ENCODE results near the gene EXO1. TPM values are rescaled to one million over a fixed set of nuclear protein-coding genes. Genes with fewer than 3 reads are reported as not detected.

EXO1 gene
- polyA plus RNA-seq, 6 donors from 2014 or later: 0.44 to 2.7 (median 0.79) TPM; not detected in 2

GRCh38 chr1:241870746-241871430 is 22.9 kb downstream of the EXO1 start:
- no peak overlapping the region for H3K27ac Mint-ChIP-seq
- no peaks in the 10 kb centered on the region for H3K4me1 Mint-ChIP-seq
- no peak for ATAC-seq (ENCODE audit: low read depth in 2 of 2)
- no peaks in the 10 kb centered on the region for H3K9me3 Mint-ChIP-seq
- H3K36me3 Mint-ChIP-seq: no peaks in the 10 kb centered on the region
- H3K27me3 Mint-ChIP-seq: no peaks in the 10 kb centered on the region
- DNase-seq: no peak
- H3K4me3 Mint-ChIP-seq: peak overlapping the region in 1 of 8 donors; percentile 1

GRCh38 chr1:241881440-241881839 is 33.4 kb downstream of the EXO1 start:
- H3K27me3 Mint-ChIP-seq: no peaks in the 10 kb centered on the region
- peaks cover 0 to 5% (median 0%) of the 10 kb centered on the region in 7 donors for H3K9me3 Mint-ChIP-seq
- H3K4me1 Mint-ChIP-seq: no peaks in the 10 kb centered on the region
- no peak overlapping the region for H3K27ac Mint-ChIP-seq
- no peak for DNase-seq
- no peak for ATAC-seq (ENCODE audit: low read depth in 2 of 2)
- H3K4me3 Mint-ChIP-seq: no peak overlapping the region
- H3K36me3 Mint-ChIP-seq: peaks cover 0 to 4% of the 10 kb centered on the region in 2 donors

GRCh38 chr1:241883159-241883558 is 35.2 kb downstream of the EXO1 start:
- H3K27ac Mint-ChIP-seq: no peak overlapping the region
- no peaks in the 10 kb centered on the region for H3K27me3 Mint-ChIP-seq
- peaks cover 0 to 5% (median 0%) of the 10 kb centered on the region in 7 donors for H3K9me3 Mint-ChIP-seq
- H3K4me1 Mint-ChIP-seq: no peaks in the 10 kb centered on the region
- no peak for DNase-seq
- peaks cover 0 to 4% of the 10 kb centered on the region in 2 donors for H3K36me3 Mint-ChIP-seq
- no peak overlapping the region for H3K4me3 Mint-ChIP-seq
- ATAC-seq (ENCODE audit: low read depth in 2 of 2): no peak

GRCh38 chr1:241888232-241888631 is 40.2 kb downstream of the EXO1 start:
- Mint-ChIP-seq H3K27ac (peak overlapping the region in 1 of 6 donors; percentile 12), H3K36me3 (peaks cover 0 to 4% of the 10 kb centered on the region in 2 donors), H3K4me1 (no peaks in the 10 kb centered on the region), H3K9me3 (peaks cover 0 to 5% (median 0%) of the 10 kb centered on the region in 7 donors), H3K4me3 (no peak overlapping the region), H3K27me3 (no peaks in the 10 kb centered on the region)
- DNase-seq (no peak), ATAC-seq (ENCODE audit: low read depth in 2 of 2) (no peak)

- ATAC-seq (ENCODE audit: low read depth in 2 of 2): no peak
- Mint-ChIP-seq H3K4me3 (no peak overlapping the region), H3K36me3 (no peaks in the 10 kb centered on the region), H3K27me3 (no peaks in the 10 kb centered on the region), H3K27ac (no peak overlapping the region), H3K4me1 (no peaks in the 10 kb centered on the region), H3K9me3 (no peaks in the 10 kb centered on the region)
- no peak for DNase-seq
Observed at GRCh38 chr1:241891296-241891695, 43.3 kb downstream of the EXO1 start.

GRCh38 chr1:241894016-241894415 is 46.0 kb downstream of the EXO1 start:
- DNase-seq (no peak), ATAC-seq (ENCODE audit: low read depth in 2 of 2) (no peak)
- Mint-ChIP-seq H3K4me1 (peaks cover 3 to 6% (median 5%) of the 10 kb centered on the region in 3 donors), H3K4me3 (no peak overlapping the region), H3K27me3 (no peaks in the 10 kb centered on the region), H3K36me3 (no peaks in the 10 kb centered on the region), H3K9me3 (no peaks in the 10 kb centered on the region), H3K27ac (peak overlapping the region in 1 of 6 donors; percentile 56)

GRCh38 chr1:241895013-241895412 is 47.0 kb downstream of the EXO1 start:
- Mint-ChIP-seq H3K36me3 (no peaks in the 10 kb centered on the region), H3K9me3 (no peaks in the 10 kb centered on the region), H3K4me3 (no peak overlapping the region), H3K27me3 (no peaks in the 10 kb centered on the region), H3K27ac (no peak overlapping the region), H3K4me1 (peaks cover 9 to 16% (median 14%) of the 10 kb centered on the region in 3 donors)
- no peak for ATAC-seq (ENCODE audit: low read depth in 2 of 2)
- DNase-seq: no peak

- no peaks in the 10 kb centered on the region for H3K36me3 Mint-ChIP-seq
- no peak for DNase-seq
- H3K4me1 Mint-ChIP-seq: peaks cover 9 to 16% (median 14%) of the 10 kb centered on the region in 3 donors
- H3K9me3 Mint-ChIP-seq: no peaks in the 10 kb centered on the region
- H3K4me3 Mint-ChIP-seq: no peak overlapping the region
- no peak overlapping the region for H3K27ac Mint-ChIP-seq
- no peaks in the 10 kb centered on the region for H3K27me3 Mint-ChIP-seq
- ATAC-seq (ENCODE audit: low read depth in 2 of 2): no peak
Observed at GRCh38 chr1:241896670-241896962, 48.6 kb downstream of the EXO1 start.

GRCh38 chr1:241899210-241899609 is 51.2 kb downstream of the EXO1 start:
- ATAC-seq (ENCODE audit: low read depth in 2 of 2) (peak; percentile 36 to 51), DNase-seq (peak; percentile 3)
- Mint-ChIP-seq H3K4me1 (peaks cover 9 to 16% (median 14%) of the 10 kb centered on the region in 3 donors), H3K4me3 (peak overlapping the region in 3 of 8 donors; percentile 29 to 68 (median 45)), H3K27ac (peak overlapping the region in 5 of 6 donors; percentile 16 to 84 (median 50)), H3K27me3 (no peaks in the 10 kb centered on the region), H3K36me3 (no peaks in the 10 kb centered on the region), H3K9me3 (no peaks in the 10 kb centered on the region)

- ATAC-seq (ENCODE audit: low read depth in 2 of 2): no peak
- no peak for DNase-seq
- peaks cover 9 to 16% (median 14%) of the 10 kb centered on the region in 3 donors for H3K4me1 Mint-ChIP-seq
- H3K27me3 Mint-ChIP-seq: no peaks in the 10 kb centered on the region
- no peak overlapping the region for H3K4me3 Mint-ChIP-seq
- no peak overlapping the region for H3K27ac Mint-ChIP-seq
- H3K36me3 Mint-ChIP-seq: no peaks in the 10 kb centered on the region
- no peaks in the 10 kb centered on the region for H3K9me3 Mint-ChIP-seq
Observed at GRCh38 chr1:241900381-241900780, 52.4 kb downstream of the EXO1 start.

GRCh38 chr1:241902391-241903065 is 54.5 kb downstream of the EXO1 start:
- H3K4me1 Mint-ChIP-seq: peaks cover 9 to 16% (median 14%) of the 10 kb centered on the region in 3 donors
- no peaks in the 10 kb centered on the region for H3K27me3 Mint-ChIP-seq
- ATAC-seq (ENCODE audit: low read depth in 2 of 2) (no peak), DNase-seq (no peak)
- H3K9me3 Mint-ChIP-seq: no peaks in the 10 kb centered on the region
- no peaks in the 10 kb centered on the region for H3K36me3 Mint-ChIP-seq
- H3K27ac Mint-ChIP-seq: peak overlapping the region in 1 of 6 donors; percentile 18
- H3K4me3 Mint-ChIP-seq: no peak overlapping the region

- Mint-ChIP-seq H3K4me3 (no peak overlapping the region), H3K4me1 (no peaks in the 10 kb centered on the region), H3K36me3 (no peaks in the 10 kb centered on the region)
Observed at GRCh38 chr1:241916196-241916595, 68.2 kb downstream of the EXO1 start.

GRCh38 chr1:241917487-241917886 is 69.5 kb downstream of the EXO1 start:
- DNase-seq: no peak
- no peak for ATAC-seq (ENCODE audit: low read depth in 2 of 2)
- Mint-ChIP-seq H3K27ac (no peak overlapping the region), H3K4me1 (no peaks in the 10 kb centered on the region), H3K27me3 (no peaks in the 10 kb centered on the region), H3K36me3 (no peaks in the 10 kb centered on the region), H3K4me3 (no peak overlapping the region), H3K9me3 (peaks cover 0 to 3% (median 2%) of the 10 kb centered on the region in 7 donors)

More at GRCh38 chr1:241916196-241916595, 68.2 kb downstream of the EXO1 start:
- Mint-ChIP-seq H3K27ac (no peak overlapping the region), H3K9me3 (peaks cover 0 to 3% (median 2%) of the 10 kb centered on the region in 7 donors), H3K27me3 (no peaks in the 10 kb centered on the region)
- no peak for DNase-seq
- ATAC-seq (ENCODE audit: low read depth in 2 of 2): no peak

GRCh38 chr1:241918879-241919278 is 70.9 kb downstream of the EXO1 start:
- no peaks in the 10 kb centered on the region for H3K4me1 Mint-ChIP-seq
- no peak overlapping the region for H3K4me3 Mint-ChIP-seq
- H3K9me3 Mint-ChIP-seq: peaks cover 0 to 3% (median 2%) of the 10 kb centered on the region in 7 donors
- no peaks in the 10 kb centered on the region for H3K27me3 Mint-ChIP-seq
- ATAC-seq (ENCODE audit: low read depth in 2 of 2) (no peak), DNase-seq (no peak)
- no peaks in the 10 kb centered on the region for H3K36me3 Mint-ChIP-seq
- H3K27ac Mint-ChIP-seq: no peak overlapping the region
